ENCODE results near the gene MCM7. TPM values are rescaled to one million over a fixed set of nuclear protein-coding genes. Genes with fewer than 3 reads are reported as not detected.

Gene MCM7
- total and polyA plus RNA-seq, 2 of the 4 experiments (the other 2 are of a cell fraction) = 104 to 137 TPM

- Histone ChIP-seq H4K91ac (ENCODE audit: insufficient read depth, low read depth, low read length) (peak overlapping the region; percentile 96), H3K27me3 (ENCODE audit: control insufficient read depth, insufficient read depth, low read length) (no peaks in the 10 kb centered on the region), H3K79me1 (ENCODE audit: low read depth in 1 of 2, low read length in 2 of 2) (peaks cover 22 to 46% of the 10 kb centered on the region in 2 experiments), H3K23ac (ENCODE audit: low read depth, low read length) (peak overlapping the region; percentile 99), H3K36me3 (ENCODE audit: control insufficient read depth, insufficient read depth, low read length) (peaks cover 29% of the 10 kb centered on the region), H2BK20ac (ENCODE audit: low read depth, low read length) (peak overlapping the region; percentile 100), H3K9me3 (ENCODE audit: control insufficient read depth, insufficient read depth, low read length) (no peaks in the 10 kb centered on the region), H3K4me3 (ENCODE audit: insufficient read depth, low read depth, low read length) (peak overlapping the region; percentile 97), H3K9ac (ENCODE audit: low read depth, low read length) (peak overlapping the region; percentile 94), H2AK9ac (replicated peaks; ENCODE audit: low read depth, low read length, poor library complexity) (peak overlapping the region; percentile 98), H2BK120ac (ENCODE audit: low read depth, low read length) (peak overlapping the region; percentile 99), H4K5ac (ENCODE audit: low read depth, low read length) (peak overlapping the region; percentile 100), H4K20me1 (ENCODE audit: insufficient read depth, low read length) (peaks cover 15% of the 10 kb centered on the region; the same call in 1 of the 2 replicates), H3K4ac (ENCODE audit: low read depth, low read length) (peak overlapping the region; percentile 95), H3K4me1 (ENCODE audit: control insufficient read depth, insufficient read depth, low read length) (peaks cover 18% of the 10 kb centered on the region), H3K56ac (ENCODE audit: extremely low read depth, insufficient read depth, low read length) (peak overlapping the region; percentile 95), H2AK5ac (ENCODE audit: low read depth, low read length) (peak overlapping the region; percentile 98), H3K9me1 (ENCODE audit: insufficient read depth, low read length) (peaks cover 13% of the 10 kb centered on the region), H2BK15ac (ENCODE audit: low read depth, low read length) (peak overlapping the region; percentile 94), H3K4me2 (ENCODE audit: low read depth, low read length) (peak overlapping the region; percentile 85), H4K8ac (ENCODE audit: low read depth in 2 of 2, low read length in 2 of 2) (peak overlapping the region; percentile 97 to 100), H2BK5ac (ENCODE audit: low read depth, low read length, poor library complexity, severe bottlenecking) (peak overlapping the region; percentile 97), H3K27ac (ENCODE audit: insufficient read depth, low read length) (peak overlapping the region; percentile 100), H2AFZ (replicated peaks; ENCODE audit: low read length, poor library complexity) (peak overlapping the region; percentile 92), H3K18ac (ENCODE audit: low read depth, low read length) (peak overlapping the region; percentile 98), H3K14ac (replicated peaks; ENCODE audit: low read depth, low read length) (peak overlapping the region; percentile 97)
- no CpG with 5 or more reads among the region's 11 CpGs for WGBS, 2 experiments (ENCODE audit: extremely low coverage in 2 of 2, insufficient read length in 1 of 2)
- no peak for TF ChIP-seq MXI1 (IDR thresholded peaks at IDR 0.05; ENCODE audit: borderline replicate concordance, low read depth, low read length)
- no peak for TF ChIP-seq USF2 (IDR thresholded peaks at IDR 0.05; ENCODE audit: low read depth, low read length)
- no peak for TF ChIP-seq CTCF (conservative IDR thresholded peaks at IDR 0.05; ENCODE audit: low read depth, low read length)
- no peak for TF ChIP-seq POLR2A (IDR thresholded peaks at IDR 0.05; ENCODE audit: low read depth, low read length)
- TF ChIP-seq NFE2L2 (IDR thresholded peaks at IDR 0.05; ENCODE audit: low read depth, low read length) = no peak
- no peak for TF ChIP-seq MAZ (IDR thresholded peaks at IDR 0.05; ENCODE audit: borderline replicate concordance, low read depth, low read length)
- TF ChIP-seq RCOR1 (IDR thresholded peaks at IDR 0.05; ENCODE audit: insufficient replicate concordance, low read length) = no peak
- ChIA-PET CTCF (no interaction called here), POLR2A (ENCODE audit: unreplicated experiment) (no interaction called here)
- in situ Hi-C loops (cut with MboI; ENCODE audit: low sequenced_read_pairs) (no loop called here), intact Hi-C loops (cut with micrococcal nuclease) (no loop called here), dilution Hi-C loops (cut with HindIII; ENCODE audit: low sequenced_read_pairs, unreplicated experiment) (no loop called here)
- DNase-seq = no peak
- no peak; the same call in none of the 2 replicates for ATAC-seq (ENCODE audit: low read depth)
- BruUV-seq (replicated peaks) = no TSS peak
These were observed 13.0 kb downstream of the MCM7 start for GRCh38 chr7:100088095-100088620.
